Umbilical cord (tissue), 2 donors: Measurements from ENCODE around the gene MZB1. TPM values are rescaled to one million over a fixed set of nuclear protein-coding genes. Genes with fewer than 3 reads are reported as not detected.
"Not testable (repeated sequence)": the region's sequence is repeated elsewhere in the genome, so short reads cannot be mapped to it uniquely, and the experiment has no call there.

Experiments
- DNase-seq: peaks from one replicate; pipeline ENCODE4 v3.0.0-alpha.2; 2015; ENCODE audit warnings: low spot score
- total RNA-seq: library from RNA; depleted of rRNA; stranded (reverse); fragments of >200 nt; gene quantifications from one replicate; pipeline ENCODE4 v1.2.3, GENCODE V29; 2014; ENCODE audit warnings: low replicate concordance; ENCODE audit not compliant: insufficient read depth

MZB1 gene
- total RNA-seq, 1 donor from 2014 or later = 1.2 TPM

- no peak for DNase-seq
Measured at GRCh38 chr5:139378101-139378825, 11.4 kb downstream of the MZB1 start.

- no peak for DNase-seq
Measured at GRCh38 chr5:139377226-139377625, 12.5 kb downstream of the MZB1 start.

GRCh38 chr5:139376364-139376763, 13.3 kb downstream of the MZB1 start:
- DNase-seq = no peak

- DNase-seq = no peak
Measured at GRCh38 chr5:139374909-139375308, 14.8 kb downstream of the MZB1 start.

- no peak for DNase-seq
Measured at GRCh38 chr5:139371482-139372435, 18.0 kb downstream of the MZB1 start.

GRCh38 chr5:139369181-139369580, 20.5 kb downstream of the MZB1 start:
- no peak for DNase-seq

- DNase-seq = no peak
Measured at GRCh38 chr5:139368613-139369012, 21.1 kb downstream of the MZB1 start.

GRCh38 chr5:139364466-139364865, 25.2 kb downstream of the MZB1 start:
- peak; percentile 96 for DNase-seq

GRCh38 chr5:139363937-139364336, 25.8 kb downstream of the MZB1 start:
- no peak for DNase-seq

GRCh38 chr5:139361835-139362429, 27.8 kb downstream of the MZB1 start:
- DNase-seq = peak; percentile 76

GRCh38 chr5:139360384-139360783, 29.3 kb downstream of the MZB1 start:
- no peak for DNase-seq

GRCh38 chr5:139358064-139358463, 31.6 kb downstream of the MZB1 start:
- no peak for DNase-seq

GRCh38 chr5:139355900-139356299, 33.8 kb downstream of the MZB1 start:
- not testable (repeated sequence) for DNase-seq

GRCh38 chr5:139354186-139354585, 35.5 kb downstream of the MZB1 start:
- DNase-seq = no peak

GRCh38 chr5:139347863-139348262, 41.9 kb downstream of the MZB1 start:
- not testable (repeated sequence) for DNase-seq

- not testable (repeated sequence) for DNase-seq
Measured at GRCh38 chr5:139345442-139345841, 44.3 kb downstream of the MZB1 start.

- no peak for DNase-seq
Measured at GRCh38 chr5:139344177-139344576, 45.5 kb downstream of the MZB1 start.

- DNase-seq = no peak
Measured at GRCh38 chr5:139343476-139343875, 46.2 kb downstream of the MZB1 start.

- DNase-seq = no peak
Measured at GRCh38 chr5:139342423-139342723, 47.3 kb downstream of the MZB1 start.

- peak; percentile 99 for DNase-seq
Measured at GRCh38 chr5:139341689-139342422, 47.9 kb downstream of the MZB1 start, which contains the start of gene PAIP2. Gene PAIP2, plus strand, starts transcription at chr5:139341854. Its CDS starts 21,931 bp downstream, at chr5:139363785.

- DNase-seq = no peak
Measured at GRCh38 chr5:139341187-139341688, 48.5 kb downstream of the MZB1 start.
